GM12873 (cell line): Measurements from ENCODE around the gene PPFIA1.

Experiments used
- TF ChIP-seq, protein P1 (sequence below): IDR thresholded peaks from 2 replicates; pipeline ENCODE4 v1.5.1; 2012; ENCODE audit warnings: low read depth, mild to moderate bottlenecking, moderate library complexity, low read length, control low read depth; ENCODE audit not compliant: insufficient read depth; ENCODE audit errors: missing control alignments

The PPFIA1 gene

DNA sequence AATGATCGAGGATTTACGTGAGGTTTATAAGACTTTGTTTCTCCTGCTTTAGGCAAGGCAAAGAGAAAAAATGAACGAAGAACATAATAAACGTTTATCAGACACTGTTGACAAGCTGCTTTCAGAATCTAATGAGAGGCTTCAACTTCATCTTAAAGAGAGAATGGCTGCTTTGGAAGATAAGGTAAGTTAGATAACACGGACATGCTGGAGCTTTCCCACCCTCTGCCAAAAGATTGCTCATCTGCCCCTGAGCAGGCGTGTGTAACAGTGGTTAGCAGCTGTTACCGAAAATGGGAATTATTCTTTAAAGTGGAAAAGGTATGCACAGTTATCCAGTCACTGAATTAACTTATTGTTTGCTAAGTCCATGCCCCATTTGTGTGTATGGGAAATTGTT is 65.0 kb downstream of the PPFIA1 start:
- TF ChIP-seq, protein P1, sequence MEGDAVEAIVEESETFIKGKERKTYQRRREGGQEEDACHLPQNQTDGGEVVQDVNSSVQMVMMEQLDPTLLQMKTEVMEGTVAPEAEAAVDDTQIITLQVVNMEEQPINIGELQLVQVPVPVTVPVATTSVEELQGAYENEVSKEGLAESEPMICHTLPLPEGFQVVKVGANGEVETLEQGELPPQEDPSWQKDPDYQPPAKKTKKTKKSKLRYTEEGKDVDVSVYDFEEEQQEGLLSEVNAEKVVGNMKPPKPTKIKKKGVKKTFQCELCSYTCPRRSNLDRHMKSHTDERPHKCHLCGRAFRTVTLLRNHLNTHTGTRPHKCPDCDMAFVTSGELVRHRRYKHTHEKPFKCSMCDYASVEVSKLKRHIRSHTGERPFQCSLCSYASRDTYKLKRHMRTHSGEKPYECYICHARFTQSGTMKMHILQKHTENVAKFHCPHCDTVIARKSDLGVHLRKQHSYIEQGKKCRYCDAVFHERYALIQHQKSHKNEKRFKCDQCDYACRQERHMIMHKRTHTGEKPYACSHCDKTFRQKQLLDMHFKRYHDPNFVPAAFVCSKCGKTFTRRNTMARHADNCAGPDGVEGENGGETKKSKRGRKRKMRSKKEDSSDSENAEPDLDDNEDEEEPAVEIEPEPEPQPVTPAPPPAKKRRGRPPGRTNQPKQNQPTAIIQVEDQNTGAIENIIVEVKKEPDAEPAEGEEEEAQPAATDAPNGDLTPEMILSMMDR: no peak

DNA sequence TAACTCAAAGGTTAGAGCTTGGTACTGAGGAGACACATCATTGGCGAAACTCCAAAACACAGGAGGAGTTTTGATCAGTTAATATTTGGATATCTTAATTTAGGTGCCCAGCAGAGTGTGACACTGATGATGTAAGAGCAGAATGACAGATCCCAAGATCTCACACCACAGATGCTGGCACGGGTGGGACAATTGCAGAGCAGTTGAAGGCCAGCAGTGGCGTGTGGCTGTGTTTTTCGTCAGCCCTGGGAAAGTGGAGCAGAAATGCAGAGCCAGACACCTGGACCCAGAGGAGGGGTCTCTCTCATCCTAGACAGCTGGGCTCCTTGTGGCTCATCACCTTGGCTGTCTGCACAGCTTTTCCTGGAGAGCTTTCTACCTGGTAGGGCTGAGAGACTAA is 68.1 kb downstream of the PPFIA1 start:
- TF ChIP-seq, protein P1: no peak

DNA sequence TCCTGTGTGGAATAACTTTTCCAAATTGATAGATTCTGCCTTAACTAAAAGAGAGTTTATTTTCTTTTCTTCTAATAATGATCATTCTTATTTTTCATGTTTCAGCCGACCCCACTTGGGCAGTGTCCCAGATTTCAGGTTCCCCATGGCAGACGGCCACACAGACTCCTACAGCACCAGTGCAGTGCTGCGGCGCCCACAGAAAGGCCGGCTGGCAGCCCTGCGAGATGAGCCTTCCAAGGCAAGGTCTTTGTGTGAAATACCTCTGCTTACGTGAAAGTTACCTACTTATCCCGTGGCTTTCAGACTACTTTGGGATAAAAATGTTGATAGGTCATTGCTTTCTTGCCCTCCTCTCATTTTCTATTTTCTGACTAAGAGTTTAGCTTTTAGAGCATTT is 68.6 kb downstream of the PPFIA1 start:
- TF ChIP-seq, protein P1: no peak

DNA sequence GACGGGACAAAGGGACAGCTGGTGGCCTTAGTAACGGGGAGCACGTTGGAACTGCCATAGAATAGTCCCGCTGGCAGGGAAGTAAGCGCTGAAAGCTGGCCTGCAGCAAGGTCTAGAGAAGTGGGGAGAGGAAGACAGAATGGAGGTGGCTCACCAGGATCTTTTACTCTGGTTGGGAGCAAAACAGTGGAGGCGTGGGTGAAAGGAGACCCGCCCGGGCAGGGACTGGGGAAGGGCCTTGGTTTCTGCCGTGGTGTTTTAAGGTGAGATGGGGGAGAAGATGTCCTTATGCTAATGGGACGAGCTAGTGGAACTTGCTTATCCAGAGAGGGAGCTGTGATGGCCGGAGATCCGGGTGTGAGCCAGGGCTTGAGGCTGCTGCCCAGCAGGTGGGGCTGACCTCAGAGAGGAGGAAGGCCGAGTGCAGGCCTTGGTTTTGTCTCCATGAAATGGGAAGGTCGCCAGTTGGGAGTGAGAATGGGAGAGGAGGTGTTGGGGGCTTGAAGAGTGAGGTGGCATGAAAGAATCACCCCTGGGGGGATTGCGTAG is 71.5 kb downstream of the PPFIA1 start:
- TF ChIP-seq, protein P1: no peak

DNA sequence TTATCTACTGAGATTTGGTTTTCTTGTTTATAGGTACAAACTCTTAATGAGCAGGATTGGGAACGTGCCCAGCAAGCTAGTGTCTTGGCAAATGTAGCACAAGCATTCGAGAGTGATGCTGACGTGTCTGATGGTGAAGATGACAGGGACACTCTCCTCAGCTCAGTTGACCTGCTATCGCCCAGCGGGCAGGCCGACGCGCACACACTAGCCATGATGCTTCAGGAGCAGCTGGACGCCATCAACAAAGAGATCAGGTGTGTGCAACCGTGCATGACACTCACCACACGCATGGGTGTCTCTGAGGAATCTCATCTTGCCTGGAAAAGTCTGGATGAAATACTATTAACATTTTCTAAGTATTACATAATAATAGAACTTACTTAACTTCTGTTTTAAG is 73.1 kb downstream of the PPFIA1 start:
- TF ChIP-seq, protein P1: no peak

DNA sequence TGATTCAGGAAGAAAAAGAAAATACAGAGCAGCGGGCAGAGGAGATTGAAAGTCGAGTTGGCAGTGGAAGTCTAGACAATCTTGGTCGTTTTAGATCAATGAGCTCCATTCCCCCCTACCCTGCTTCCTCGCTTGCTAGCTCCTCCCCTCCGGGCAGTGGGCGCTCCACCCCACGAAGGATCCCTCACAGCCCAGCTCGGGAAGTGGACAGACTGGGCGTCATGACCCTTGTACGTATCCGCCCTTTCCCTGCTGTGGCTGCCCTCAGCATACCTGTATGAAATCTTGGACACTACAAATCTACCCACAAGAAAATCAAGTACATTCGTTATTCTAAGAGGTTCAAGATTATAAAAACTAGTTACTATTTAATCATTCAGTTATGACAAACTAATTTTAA is 77.7 kb downstream of the PPFIA1 start:
- TF ChIP-seq, protein P1: no peak

DNA sequence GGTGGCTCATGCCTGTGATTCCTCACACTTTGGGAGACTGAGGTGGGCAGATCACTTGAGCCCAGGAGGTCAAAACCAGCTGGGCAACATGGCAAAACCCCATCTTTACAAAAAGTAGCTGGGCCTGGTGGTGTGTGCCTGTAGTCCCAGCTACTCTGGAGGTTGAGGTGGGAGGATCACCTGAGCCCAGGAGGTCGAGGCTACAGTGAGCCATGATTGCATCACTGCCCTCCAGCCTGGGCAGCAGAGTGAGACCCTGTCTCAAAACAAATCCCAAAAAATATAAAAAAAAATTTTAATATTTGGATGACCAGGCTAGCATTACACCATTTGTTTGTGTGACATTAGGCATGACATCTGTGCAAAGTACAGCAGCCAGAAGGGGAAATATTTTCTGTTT is 78.1 kb downstream of the PPFIA1 start:
- TF ChIP-seq, protein P1: no peak
